ENCODE measurements around the gene OR8B12.
"Not testable (repeated sequence)": the region's sequence is repeated elsewhere in the genome, so short reads cannot be mapped to it uniquely, and the experiment has no call there.

Gene OR8B12

DNA sequence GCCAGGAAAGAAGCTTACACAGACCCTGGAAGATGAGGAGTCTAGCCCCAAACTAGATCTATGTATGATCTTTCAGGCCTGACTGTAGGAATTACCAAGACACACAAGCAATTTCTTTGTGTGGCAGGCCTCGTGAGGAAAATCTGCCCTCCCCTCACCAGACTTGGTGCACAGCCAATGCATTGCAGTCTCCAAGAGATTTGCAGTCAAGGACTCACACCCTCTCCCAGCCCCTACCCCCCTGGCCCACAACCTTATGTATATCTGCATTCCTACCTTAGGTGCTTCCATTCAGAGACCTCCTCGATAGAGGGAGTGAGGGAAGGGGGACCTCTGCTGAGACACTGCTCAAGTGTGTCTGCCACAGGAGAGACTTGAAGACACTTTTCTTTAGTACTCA lies 9.8 kb downstream of the OR8B12 start:
- no peak for DNase-seq (ENCODE audit: low read depth in 3 of 3, low spot score in 1 of 3)

DNA sequence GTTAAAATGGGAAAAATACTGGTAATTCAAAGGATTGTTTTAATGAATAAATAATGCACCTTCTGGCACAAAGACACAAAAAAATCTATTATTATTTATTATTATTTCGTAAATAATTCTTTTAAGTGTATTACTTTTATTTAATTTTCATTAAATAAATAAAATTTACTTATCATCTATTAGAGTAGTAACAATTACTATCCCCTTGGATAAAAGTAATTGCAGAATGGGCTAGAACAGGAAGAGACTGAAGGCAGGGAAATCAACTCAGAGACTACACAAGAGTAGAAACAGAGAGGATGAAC lies 23.0 kb downstream of the OR8B12 start:
- no peak for DNase-seq (ENCODE audit: low read depth in 3 of 3, low spot score in 1 of 3)

DNA sequence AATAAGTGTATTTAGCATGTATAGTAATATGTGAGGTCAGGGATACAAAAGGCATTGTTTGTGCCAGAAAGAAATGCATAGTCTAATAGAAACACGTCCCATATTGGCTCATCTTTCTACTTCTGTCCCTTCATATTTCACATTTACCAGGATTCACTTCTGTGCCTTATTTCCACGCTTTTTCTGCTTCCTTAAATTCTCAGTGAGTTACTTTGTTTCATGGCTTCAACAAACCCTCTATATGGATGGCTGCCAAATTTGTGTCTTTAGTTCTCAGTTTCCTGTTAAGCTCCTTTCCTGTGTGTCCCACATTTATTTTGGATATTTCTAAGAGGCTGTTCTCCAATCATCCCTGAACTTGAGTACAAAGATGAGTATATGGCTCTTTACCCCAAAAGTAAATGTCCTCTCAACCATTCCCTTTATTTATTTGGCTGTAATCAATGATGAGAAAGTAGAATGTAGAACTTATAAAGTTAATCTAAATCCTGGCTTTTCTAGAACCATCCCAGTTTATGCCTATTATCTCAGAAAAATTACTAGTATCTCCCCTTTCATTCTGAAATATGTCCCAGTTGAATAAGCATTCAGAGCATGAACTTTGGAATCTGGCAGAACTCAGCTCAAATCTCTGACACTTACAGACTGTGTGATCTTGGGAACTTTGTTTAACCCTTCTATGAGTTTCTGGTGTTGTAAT lies 23.5 kb downstream of the OR8B12 start:
- no peak for DNase-seq (ENCODE audit: low read depth in 3 of 3, low spot score in 1 of 3)

DNA sequence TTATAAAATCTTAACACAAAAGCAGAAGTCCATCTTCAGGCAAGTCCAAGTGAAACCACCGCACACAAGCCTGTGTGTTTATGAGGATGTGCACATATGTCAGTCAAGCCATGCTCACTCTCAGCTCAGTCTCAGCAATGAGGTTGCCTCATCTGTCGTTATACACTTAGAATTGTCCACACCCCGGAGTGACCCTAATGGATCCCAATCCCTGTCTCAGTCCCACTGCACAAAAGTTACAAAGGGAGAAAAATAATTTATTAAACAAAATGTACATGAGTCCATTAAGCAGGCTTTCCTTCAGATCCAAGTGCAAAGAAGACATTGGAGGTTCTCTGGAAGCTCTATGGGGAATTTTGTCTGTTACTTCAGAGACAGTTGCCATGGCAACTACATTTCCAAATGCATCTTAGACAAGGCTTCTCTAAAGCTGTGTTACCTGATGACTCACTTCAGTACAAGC lies 24.4 kb downstream of the OR8B12 start:
- DNase-seq (ENCODE audit: low read depth in 3 of 3, low spot score in 1 of 3) = no peak

DNA sequence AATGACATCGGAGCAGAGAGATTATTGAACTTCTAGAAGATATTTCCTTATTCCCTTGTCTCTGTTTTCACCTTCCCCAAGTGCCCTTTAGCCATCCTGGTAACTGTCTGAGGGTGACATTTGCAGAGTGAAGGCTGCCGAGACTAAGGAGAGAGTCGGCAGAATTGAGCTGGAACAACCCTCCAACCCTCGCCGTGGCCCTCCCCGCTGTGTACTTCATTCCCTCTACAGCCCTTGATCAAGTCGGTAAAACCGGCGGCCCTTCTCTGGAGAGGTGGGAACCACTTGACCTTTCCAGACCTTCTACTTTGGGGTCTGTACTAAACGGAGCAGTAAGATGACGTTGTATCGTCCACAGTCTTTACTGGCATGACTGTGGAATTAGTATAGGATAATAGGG lies 26.1 kb downstream of the OR8B12 start:
- no peak for DNase-seq (ENCODE audit: low read depth in 3 of 3, low spot score in 1 of 3)

DNA sequence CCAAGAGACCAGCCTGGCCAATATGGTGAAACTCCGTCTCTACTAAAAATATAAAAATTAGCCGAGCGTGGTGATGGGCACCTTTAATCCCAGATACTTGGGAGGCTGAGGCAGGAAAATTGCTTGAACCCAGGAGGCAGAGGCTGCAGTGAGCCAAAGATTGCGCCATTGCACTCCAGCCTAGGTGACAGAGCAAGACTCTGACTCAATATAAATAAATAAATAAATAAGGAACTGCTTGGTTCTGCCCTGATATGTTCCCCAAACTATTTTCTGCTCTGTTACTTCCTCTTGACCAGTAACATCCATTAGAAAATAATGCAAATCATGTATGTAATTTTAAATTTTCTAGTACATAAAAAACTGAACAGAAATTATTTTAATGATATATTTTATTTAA lies 28.8 kb downstream of the OR8B12 start:
- DNase-seq (ENCODE audit: low read depth in 3 of 3, low spot score in 1 of 3) = not testable (repeated sequence)

DNA sequence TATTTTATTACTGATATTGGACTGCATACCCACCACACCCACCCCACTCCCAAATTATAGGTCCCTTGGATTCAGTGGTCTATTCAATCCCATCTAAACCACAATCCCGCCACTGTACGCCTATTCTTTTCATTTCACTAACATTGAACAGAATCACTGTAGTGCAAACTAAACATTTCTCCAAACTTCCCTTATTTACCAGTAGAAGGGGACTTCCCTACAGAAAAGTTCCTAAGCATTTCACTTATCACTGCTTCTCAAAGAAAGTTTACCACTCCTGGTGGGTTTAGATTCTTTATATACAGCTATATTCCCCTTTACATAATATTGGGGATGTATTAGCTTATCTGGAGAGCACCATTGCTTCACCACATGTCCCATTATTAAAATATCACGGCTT lies 29.3 kb downstream of the OR8B12 start:
- DNase-seq (ENCODE audit: low read depth in 3 of 3, low spot score in 1 of 3) = no peak

DNA sequence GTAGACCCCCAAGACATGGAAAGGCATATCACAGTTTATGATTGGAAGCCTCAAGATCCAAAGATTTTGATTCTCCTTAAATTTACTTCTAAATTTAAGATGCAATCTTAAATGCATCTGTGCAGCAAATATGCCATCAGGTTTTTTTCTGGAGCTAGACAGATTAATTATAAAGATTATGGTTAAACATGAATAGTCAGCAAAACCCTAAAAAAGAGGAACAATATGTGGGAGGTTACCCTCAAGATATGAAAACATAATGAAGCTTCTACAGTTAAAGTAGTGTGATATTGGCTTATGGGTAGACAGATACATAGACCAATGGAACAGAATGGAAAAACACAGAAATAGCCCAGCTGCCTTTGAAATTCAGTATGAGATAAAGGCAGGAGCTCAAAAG lies 31.7 kb downstream of the OR8B12 start:
- no peak for DNase-seq (ENCODE audit: low read depth in 3 of 3, low spot score in 1 of 3)

DNA sequence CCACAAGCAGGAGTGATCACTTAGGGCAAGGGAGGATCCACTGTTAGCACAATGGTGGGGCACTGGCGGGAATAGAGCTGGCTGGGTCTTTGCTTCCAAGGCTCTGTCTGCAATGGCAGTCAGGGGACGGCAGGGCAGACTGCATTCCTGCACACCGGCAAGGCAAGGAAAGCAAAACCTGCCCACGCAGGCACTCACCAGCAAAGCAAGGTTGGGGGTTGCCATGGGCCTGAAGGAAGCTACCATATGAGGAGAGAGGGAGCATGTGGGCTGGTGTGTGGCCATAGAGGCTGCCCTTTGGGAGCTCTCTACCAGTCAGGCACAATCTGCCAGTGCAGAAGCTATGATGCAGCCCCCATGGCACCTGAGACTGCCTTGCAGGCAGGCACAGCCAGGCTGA lies 33.2 kb downstream of the OR8B12 start:
- DNase-seq (ENCODE audit: low read depth in 3 of 3, low spot score in 1 of 3) = no peak

DNA sequence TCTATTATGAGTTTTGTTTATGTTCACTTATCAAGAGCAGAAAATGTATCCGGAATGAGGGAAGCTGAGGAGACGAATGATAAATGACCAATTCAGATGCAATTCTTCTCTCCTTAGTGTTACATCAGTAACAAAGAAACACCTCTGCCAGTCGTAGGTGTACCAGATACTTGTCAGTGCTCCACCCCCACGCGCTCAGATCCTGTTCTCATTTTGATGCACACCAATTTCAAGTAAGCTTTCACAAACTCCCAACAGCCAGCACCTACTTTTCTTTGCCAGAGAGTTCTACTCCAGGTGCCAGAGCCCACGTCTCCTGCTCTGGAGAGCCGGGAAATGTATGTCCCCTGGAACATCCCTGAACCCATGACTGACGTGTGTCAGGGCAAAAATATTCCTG lies 43.7 kb downstream of the OR8B12 start:
- DNase-seq (ENCODE audit: low read depth in 3 of 3, low spot score in 1 of 3) = no peak

DNA sequence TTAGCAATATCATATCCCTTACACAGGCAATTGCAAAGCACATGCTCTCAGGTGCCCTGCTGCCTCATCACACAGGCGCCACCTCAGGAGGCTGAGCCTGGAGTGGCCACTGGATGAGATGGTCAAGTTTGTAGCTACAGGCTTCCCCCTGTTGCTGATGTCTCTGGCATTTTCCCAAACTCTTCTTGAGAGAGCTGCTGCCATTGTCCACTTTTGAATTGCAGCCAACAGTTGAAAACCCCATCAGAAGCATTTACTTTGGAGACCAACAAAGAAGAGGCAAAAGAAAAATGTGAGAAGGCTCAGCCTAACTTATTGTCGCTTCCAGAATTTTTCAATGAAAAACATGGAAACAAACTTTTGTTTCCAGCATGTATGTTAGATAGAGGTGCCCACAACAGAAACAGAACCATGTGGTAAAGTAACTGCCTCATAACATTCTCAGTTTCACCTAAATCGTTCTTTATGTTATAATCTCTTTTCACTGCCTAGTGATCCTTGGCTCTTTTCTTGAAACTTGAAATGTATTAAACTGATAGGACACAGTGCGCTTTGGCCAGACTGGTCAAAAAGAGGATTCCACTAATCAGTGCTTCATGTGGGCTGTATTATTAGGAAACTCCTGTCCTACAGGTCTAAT lies 50.3 kb downstream of the OR8B12 start:
- DNase-seq (ENCODE audit: low read depth in 3 of 3, low spot score in 1 of 3) = no peak

All from stimulated activated CD4-positive, alpha-beta T cell treated with anti-CD3 and anti-CD28 coated beads, TNF-alpha, amount 100 ng/mL, for 1 hour (primary cell).